Right lobe of liver (tissue), 4 donors: ENCODE data around the gene CPNE7.
"Not testable (repeated sequence)": the region's sequence is repeated elsewhere in the genome, so short reads cannot be mapped to it uniquely, and the experiment has no call there.

ENCODE experiments used
- POLR2A ChIP-seq: fragments of 450-650 bp; IDR thresholded peaks from one replicate; pipeline ENCODE4 v1.6.1; 2017; ENCODE audit warnings: antibody characterized with exemption, mild to moderate bottlenecking
- TF ChIP-seq, protein P1 (sequence below), 4 donors: fragments of 200-600 bp in 3 of 4; fragments of 450-650 bp in 1 of 4; IDR thresholded peaks; one replicate each; pipeline versions ENCODE4 v1.5.1 to v1.8.0; 2016 to 2022; ENCODE audit warnings: antibody characterized with exemption in 4 of 4, mild to moderate bottlenecking in 2 of 4
- donor health status: DM: no; HTN: no; CAD: no.
- donor health status: DM: no; HTN: no; CAD: no.
- donor health status: DM: no; HTN: yes; CAD: no.

DNA sequence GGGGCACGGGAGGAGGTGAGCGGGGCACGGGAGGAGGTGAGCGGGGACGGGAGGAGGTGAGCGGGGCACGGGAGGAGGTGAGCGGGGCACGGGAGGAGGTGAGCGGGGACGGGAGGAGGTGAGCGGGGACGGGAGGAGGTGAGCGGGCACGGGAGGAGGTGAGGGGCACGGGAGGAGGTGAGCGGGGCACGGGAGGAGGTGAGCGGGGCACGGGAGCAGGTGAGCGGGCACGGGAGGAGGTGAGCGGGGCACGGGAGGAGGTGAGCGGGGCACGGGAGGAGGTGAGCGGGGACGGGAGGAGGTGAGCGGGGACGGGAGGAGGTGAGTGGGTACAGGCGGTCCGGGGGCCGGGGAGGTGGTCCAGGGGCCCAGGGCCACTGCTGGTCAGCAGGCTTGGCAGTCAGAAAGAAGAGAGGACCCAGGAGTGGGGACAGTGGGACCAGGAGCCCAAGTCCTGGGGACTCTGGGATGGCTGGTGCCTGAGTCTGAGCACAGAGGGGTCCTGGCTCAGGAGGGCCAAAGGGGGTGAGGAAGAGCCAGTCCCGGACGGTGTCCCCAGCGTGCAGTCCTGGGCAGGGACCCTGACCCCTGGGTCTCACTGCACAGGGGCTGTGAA is 4.5 kb upstream of the CPNE7 start:
- TF ChIP-seq, protein P1, sequence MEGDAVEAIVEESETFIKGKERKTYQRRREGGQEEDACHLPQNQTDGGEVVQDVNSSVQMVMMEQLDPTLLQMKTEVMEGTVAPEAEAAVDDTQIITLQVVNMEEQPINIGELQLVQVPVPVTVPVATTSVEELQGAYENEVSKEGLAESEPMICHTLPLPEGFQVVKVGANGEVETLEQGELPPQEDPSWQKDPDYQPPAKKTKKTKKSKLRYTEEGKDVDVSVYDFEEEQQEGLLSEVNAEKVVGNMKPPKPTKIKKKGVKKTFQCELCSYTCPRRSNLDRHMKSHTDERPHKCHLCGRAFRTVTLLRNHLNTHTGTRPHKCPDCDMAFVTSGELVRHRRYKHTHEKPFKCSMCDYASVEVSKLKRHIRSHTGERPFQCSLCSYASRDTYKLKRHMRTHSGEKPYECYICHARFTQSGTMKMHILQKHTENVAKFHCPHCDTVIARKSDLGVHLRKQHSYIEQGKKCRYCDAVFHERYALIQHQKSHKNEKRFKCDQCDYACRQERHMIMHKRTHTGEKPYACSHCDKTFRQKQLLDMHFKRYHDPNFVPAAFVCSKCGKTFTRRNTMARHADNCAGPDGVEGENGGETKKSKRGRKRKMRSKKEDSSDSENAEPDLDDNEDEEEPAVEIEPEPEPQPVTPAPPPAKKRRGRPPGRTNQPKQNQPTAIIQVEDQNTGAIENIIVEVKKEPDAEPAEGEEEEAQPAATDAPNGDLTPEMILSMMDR (IDR thresholded peaks at IDR 0.05): not testable (repeated sequence)
- not testable (repeated sequence) for TF ChIP-seq POLR2A
